NCI-H2227 (cell line): ENCODE measurements around the gene CTBP2.

Experiments
- DNase-seq: peaks from one replicate; lab custom pipeline; 2025; ENCODE audit not compliant: unreplicated experiment; lab: John Stamatoyannopoulos, UW

CTBP2 gene

DNA sequence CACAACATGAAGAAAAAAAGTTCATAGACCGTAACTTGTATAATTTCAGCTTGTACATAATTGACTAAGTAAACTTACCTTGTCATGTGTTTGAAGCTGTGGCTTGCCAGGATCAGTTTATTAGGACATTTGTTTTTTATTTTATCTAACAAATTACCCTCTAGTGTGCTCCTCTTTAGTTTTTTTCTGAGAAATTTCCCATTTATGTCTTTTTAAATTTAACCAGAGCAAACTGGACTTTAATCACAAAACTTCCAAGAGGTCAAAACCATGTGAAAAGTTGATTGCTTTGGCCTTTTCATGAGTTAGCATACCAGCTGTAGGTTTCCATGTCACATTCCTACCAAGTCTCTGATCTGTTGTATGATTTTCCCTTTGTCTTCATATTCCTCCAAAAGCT, 176.0 kb downstream of the CTBP2 start:
- DNase-seq, result no peak

DNA sequence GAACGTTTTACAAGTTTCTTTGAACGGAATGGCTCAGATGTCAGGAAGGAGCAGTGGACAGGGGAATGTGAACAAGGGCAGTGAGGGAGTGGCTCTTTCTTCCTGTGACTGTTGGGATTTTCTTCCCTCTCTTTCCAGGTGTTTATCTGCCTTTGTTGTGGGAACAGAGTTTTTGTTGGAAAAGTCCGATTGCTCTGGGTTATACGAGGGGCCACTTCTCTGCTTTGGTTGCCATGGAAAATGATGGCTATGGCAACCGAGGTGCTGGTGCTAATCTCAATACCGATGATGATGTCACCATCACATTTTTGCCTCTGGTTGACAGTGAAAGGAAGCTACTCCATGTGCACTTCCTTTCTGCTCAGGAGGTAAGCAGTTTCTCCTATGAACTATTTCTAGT, 177.0 kb downstream of the CTBP2 start:
- no peak for DNase-seq

GRCh38 chr10:124978376-124978725, 182.0 kb downstream of the CTBP2 start:
- no peak for DNase-seq

- DNase-seq, result peak; percentile 12
Observed at GRCh38 chr10:124977648-124978375, 182.6 kb downstream of the CTBP2 start.

DNA sequence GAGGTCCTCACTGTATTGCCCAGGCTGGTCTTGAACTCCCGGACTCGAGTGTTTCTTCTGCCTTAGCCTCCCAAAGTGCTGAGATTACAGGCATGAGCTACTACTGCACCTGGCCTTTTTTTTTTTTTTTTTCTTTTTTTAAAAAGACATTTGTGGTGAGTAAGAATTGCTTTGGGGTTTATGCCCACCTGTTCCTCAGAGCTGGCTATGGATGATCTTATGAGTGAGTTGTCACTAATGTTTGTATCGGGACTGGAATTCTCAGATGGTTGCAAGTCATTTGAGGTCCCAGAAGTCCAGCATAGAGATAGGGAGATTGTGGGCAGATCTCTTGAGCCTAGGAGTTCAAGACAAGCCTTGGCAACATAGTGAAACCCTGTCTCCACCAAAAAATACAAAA, 183.2 kb downstream of the CTBP2 start:
- no peak for DNase-seq

DNA sequence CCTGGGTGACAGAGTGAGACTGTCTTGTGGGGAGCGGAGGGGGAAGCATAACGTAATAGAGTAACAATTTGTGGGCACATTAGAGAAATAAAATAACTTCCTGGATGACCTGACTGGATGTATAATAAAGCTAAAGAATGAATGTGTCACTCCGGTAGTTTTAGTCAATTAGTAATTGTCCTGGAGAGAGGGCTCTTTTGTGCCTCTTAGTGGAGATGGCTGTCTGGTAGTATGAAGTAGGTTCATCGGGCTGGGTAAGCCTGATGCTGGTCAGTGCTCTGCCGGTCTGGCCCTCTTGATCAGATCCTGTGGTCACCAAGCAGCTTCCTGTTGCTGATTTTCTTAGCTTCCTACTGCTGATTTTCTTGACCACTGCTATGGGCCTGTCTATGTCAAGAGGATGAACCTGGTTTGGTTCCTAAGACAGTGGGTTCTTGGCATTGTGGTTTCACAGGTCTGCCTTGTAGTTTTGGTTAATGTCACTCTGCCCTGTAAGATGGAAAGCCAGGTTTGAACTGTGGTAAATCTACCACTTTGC, 184.3 kb downstream of the CTBP2 start:
- no peak for DNase-seq

DNA sequence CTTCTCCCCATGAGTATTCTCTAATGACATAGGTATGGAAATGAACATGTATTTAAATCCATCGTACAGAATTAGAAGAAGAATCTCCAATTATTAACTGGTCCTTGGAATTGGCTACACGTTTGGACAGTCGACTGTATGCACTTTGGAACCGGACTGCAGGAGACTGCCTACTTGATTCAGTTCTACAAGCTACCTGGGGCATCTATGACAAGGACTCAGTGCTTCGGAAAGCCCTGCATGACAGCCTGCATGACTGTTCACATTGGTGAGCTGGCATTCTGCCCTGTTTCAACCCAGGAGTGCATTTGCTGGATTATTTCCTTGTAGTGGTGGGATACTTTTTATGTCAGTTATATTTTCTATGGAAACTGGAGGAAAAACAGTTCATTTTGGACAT, 186.2 kb downstream of the CTBP2 start:
- no peak for DNase-seq

DNA sequence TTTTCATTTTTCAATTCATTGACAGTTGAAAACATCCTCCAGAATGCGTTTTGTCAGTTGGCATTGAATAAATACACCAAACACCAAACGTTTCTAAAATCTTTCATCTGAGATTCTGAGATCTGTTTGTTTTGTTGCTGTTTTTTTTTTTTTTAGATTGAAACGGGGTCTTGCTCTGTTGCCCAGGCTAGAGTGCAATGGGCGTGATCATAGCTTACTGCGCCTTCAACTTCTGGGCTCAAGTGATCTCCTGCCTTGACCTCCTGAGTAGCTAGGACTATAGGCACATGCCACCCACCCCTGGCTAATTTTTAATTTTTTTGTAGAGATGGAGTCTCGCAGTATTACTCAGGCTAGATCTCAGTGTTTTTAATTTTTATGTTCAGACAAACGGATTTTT, 187.7 kb downstream of the CTBP2 start:
- no peak for DNase-seq

- DNase-seq, result no peak
Observed at GRCh38 chr10:124971276-124971675, 189.1 kb downstream of the CTBP2 start.

- DNase-seq, result no peak
Observed at GRCh38 chr10:124967255-124967654, 193.1 kb downstream of the CTBP2 start.

GRCh38 chr10:124966008-124966407, 194.4 kb downstream of the CTBP2 start:
- no peak for DNase-seq

GRCh38 chr10:124963866-124964720, 196.3 kb downstream of the CTBP2 start:
- no peak for DNase-seq

GRCh38 chr10:124962421-124962820, 197.9 kb downstream of the CTBP2 start:
- DNase-seq, result no peak

- no peak for DNase-seq
Observed at GRCh38 chr10:124961248-124961570, 199.2 kb downstream of the CTBP2 start.

DNA sequence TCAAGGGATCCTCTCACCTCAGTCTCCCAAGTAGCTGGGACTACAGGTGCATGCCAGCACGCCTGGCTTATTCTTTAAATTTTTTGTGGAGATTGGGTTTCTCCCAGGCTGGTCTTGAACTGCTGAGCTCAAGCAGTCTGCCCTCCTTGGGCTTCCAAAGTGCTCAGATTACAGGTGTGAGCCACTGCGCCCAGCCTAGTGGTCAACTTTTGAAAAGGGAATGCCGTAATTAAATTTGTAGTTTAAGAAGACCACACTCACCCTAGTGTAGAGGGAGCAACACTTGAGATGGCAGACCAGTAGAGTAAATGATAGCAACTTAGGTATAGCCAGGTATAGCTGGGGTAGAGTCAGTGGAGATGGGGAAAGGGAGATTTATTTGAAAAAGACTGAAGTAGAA, 200.8 kb downstream of the CTBP2 start:
- DNase-seq, result no peak

GRCh38 chr10:124957404-124957947, 202.9 kb downstream of the CTBP2 start:
- no peak for DNase-seq

- no peak for DNase-seq
Observed at GRCh38 chr10:124956764-124957163, 203.6 kb downstream of the CTBP2 start.

GRCh38 chr10:124955868-124956267, 204.5 kb downstream of the CTBP2 start:
- DNase-seq, result no peak

DNA sequence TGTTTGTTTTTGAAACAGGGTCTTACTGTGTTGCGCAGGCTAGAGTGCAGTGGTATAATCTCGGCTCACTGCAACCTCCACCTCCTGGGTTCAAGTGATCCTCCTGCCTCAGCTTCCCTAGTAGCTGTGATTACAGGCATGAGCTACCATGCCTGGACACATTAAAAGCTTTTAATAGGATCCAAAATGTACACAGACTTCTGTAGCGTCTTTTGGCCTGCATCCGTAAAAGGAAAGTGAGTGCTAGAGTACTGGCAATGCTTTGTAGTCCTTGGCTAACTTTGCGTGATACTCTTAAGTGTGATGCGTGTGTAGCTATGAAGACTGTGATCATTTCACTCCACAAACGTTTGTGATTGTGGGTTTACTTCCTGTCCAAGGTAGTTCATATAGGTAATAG, 205.1 kb downstream of the CTBP2 start:
- DNase-seq, result no peak

GRCh38 chr10:124953421-124953820, 206.9 kb downstream of the CTBP2 start:
- DNase-seq, result no peak

- no peak for DNase-seq
Observed at GRCh38 chr10:124952123-124952522, 208.2 kb downstream of the CTBP2 start.

GRCh38 chr10:124949543-124949942, 210.8 kb downstream of the CTBP2 start:
- DNase-seq, result no peak
